ENCODE results near the gene HSPA6.
"Not testable (repeated sequence)": the region's sequence is repeated elsewhere in the genome, so short reads cannot be mapped to it uniquely, and the experiment has no call there.

GRCh38 chr1:161553631-161554030, 29.3 kb downstream of the HSPA6 start:
- TF ChIP-seq, protein P1, sequence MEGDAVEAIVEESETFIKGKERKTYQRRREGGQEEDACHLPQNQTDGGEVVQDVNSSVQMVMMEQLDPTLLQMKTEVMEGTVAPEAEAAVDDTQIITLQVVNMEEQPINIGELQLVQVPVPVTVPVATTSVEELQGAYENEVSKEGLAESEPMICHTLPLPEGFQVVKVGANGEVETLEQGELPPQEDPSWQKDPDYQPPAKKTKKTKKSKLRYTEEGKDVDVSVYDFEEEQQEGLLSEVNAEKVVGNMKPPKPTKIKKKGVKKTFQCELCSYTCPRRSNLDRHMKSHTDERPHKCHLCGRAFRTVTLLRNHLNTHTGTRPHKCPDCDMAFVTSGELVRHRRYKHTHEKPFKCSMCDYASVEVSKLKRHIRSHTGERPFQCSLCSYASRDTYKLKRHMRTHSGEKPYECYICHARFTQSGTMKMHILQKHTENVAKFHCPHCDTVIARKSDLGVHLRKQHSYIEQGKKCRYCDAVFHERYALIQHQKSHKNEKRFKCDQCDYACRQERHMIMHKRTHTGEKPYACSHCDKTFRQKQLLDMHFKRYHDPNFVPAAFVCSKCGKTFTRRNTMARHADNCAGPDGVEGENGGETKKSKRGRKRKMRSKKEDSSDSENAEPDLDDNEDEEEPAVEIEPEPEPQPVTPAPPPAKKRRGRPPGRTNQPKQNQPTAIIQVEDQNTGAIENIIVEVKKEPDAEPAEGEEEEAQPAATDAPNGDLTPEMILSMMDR (IDR thresholded peaks at IDR 0.05), result not testable (repeated sequence)
- not testable (repeated sequence) for TF ChIP-seq POLR2AphosphoS5, POLR2A, EP300 (IDR thresholded peaks at IDR 0.05)
